Measurements from ENCODE around the gene SCNN1A.

SCNN1A gene

DNA sequence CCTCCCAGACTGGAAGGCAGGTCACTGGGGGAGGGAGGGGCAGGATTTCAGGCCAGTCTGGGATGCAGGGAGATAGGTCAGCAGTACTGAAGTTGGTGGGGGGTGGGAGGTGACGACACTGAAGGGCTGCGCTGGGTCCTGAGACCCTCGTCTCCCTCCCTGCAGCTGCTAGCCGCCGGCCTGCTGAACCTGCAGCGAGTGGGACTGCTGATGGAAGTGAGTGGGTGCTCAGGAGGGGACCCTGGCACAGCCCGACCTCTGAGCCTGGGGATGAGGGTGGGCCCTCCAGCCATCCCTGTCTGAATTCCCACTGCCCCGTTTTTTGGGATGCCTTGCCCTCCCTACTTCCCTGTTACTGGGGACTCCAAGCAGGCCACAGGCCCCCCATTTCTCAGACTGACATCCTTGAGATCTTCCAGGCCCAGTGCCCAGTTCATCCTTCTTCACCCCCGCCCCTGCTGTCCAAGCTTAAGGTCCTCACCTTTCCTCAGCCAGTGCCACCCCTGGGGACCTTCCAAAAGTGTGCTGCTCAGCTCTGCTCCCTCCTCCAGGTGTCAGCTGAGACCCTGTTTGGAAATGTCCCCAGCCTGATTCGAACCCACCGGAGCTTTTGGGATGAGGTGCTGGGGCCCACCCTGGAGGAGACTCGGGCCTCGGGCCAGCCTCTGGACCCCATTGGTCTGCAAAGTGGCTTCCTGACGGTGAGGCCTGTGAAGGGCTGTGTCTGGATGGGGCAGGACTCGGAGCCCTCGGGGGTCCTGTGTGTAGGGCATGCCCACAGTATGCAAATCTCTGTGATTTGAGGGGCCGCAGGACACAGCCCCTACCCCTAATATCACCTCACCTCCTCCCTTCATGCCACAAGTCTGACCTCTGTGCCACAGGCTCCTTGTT lies 59.4 kb downstream of the SCNN1A start:
- WGBS (ENCODE audit: extremely low coverage, insufficient coverage, low lambda C conversion rate), result no CpG with 5 or more reads among the region's 17 CpGs

DNA sequence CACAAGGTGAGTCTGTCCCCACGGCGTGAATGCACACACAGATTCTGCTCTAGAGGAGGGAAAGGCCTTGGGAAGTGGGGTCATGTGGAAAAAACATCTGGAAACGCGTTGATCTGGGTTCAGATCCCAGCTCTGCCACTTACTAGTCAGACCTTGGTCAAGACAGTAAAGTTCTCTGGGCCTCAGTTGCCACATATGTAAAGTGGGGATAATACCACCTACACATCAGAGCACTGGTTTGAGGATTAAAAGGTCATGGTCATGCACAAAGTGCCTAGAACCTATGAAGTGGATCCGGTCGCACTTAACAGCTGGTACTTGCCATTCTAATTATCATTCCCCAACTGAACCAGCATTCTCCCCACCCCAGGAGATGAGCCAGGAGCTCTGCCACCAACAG lies 60.2 kb downstream of the SCNN1A start:
- H3K36me3 ChIP-seq (ENCODE audit: control insufficient read depth, insufficient read depth, low read length), result no peaks in the 10 kb centered on the region
- H3K4me1 ChIP-seq (ENCODE audit: control insufficient read depth, low read depth, low read length), result peaks cover 7% of the 10 kb centered on the region
- no peak overlapping the region for H3K9ac ChIP-seq (ENCODE audit: low read length)
- no peak overlapping the region for H3K23ac ChIP-seq (ENCODE audit: low read length)
- no peak overlapping the region for H2AK5ac ChIP-seq (ENCODE audit: low read length)
- no peak overlapping the region for H3K18ac ChIP-seq (ENCODE audit: low read length)
- no peaks in the 10 kb centered on the region for H3K27me3 ChIP-seq (ENCODE audit: insufficient read depth, low read length, poor library complexity)
- H4K5ac ChIP-seq (ENCODE audit: low read length), result no peak overlapping the region
- no peaks in the 10 kb centered on the region for H3K79me1 ChIP-seq (ENCODE audit: low read length)
- no peak overlapping the region for H4K8ac ChIP-seq (ENCODE audit: low read depth, low read length)
- no CpG with 5 or more reads among the region's 6 CpGs for WGBS (ENCODE audit: extremely low coverage, insufficient coverage, low lambda C conversion rate)
- no peak overlapping the region for H3K4me3 ChIP-seq (ENCODE audit: low read length)
- no peak for DNase-seq
- no peak overlapping the region for H3K4me2 ChIP-seq (ENCODE audit: low read length)
- H2BK120ac ChIP-seq (ENCODE audit: low read depth, low read length), result no peak overlapping the region
- H3K4ac ChIP-seq (ENCODE audit: low read depth, low read length), result no peak overlapping the region
- H3K79me2 ChIP-seq (ENCODE audit: control insufficient read depth, insufficient read depth, low read length), result no peaks in the 10 kb centered on the region
- H3K27ac ChIP-seq (ENCODE audit: low read depth, low read length), result no peak overlapping the region
- no peak overlapping the region for H2BK5ac ChIP-seq (ENCODE audit: low read length)
- H3K56ac ChIP-seq (ENCODE audit: low read length), result no peak overlapping the region
- no peak overlapping the region for H2BK15ac ChIP-seq (replicated peaks; ENCODE audit: low read depth)

More for the DNA sequence above, 59.4 kb downstream of the SCNN1A start:
- Histone ChIP-seq H3K9ac (ENCODE audit: low read length) (no peak overlapping the region), H3K27me3 (ENCODE audit: insufficient read depth, low read length, poor library complexity) (no peaks in the 10 kb centered on the region), H3K4me2 (ENCODE audit: low read length) (no peak overlapping the region), H3K4me3 (ENCODE audit: low read length) (no peak overlapping the region), H3K27ac (ENCODE audit: low read depth, low read length) (no peak overlapping the region), H2BK120ac (ENCODE audit: low read depth, low read length) (no peak overlapping the region), H4K5ac (ENCODE audit: low read length) (no peak overlapping the region), H2AK5ac (ENCODE audit: low read length) (no peak overlapping the region), H3K4ac (ENCODE audit: low read depth, low read length) (no peak overlapping the region), H3K79me1 (ENCODE audit: low read length) (no peaks in the 10 kb centered on the region), H4K8ac (ENCODE audit: low read depth, low read length) (no peak overlapping the region), H3K18ac (ENCODE audit: low read length) (no peak overlapping the region), H3K56ac (ENCODE audit: low read length) (no peak overlapping the region), H3K4me1 (ENCODE audit: control insufficient read depth, low read depth, low read length) (peaks cover 7% of the 10 kb centered on the region), H3K36me3 (ENCODE audit: control insufficient read depth, insufficient read depth, low read length) (no peaks in the 10 kb centered on the region), H3K23ac (ENCODE audit: low read length) (no peak overlapping the region), H3K79me2 (ENCODE audit: control insufficient read depth, insufficient read depth, low read length) (no peaks in the 10 kb centered on the region), H2BK5ac (ENCODE audit: low read length) (no peak overlapping the region), H2BK15ac (replicated peaks; ENCODE audit: low read depth) (no peak overlapping the region)
- no peak for DNase-seq

- Histone ChIP-seq H3K18ac (ENCODE audit: low read length) (no peak overlapping the region), H3K23ac (ENCODE audit: low read length) (no peak overlapping the region), H3K56ac (ENCODE audit: low read length) (no peak overlapping the region), H3K79me2 (ENCODE audit: control insufficient read depth, insufficient read depth, low read length) (no peaks in the 10 kb centered on the region), H2BK120ac (ENCODE audit: low read depth, low read length) (no peak overlapping the region), H3K4me3 (ENCODE audit: low read length) (no peak overlapping the region), H2BK5ac (ENCODE audit: low read length) (no peak overlapping the region), H4K8ac (ENCODE audit: low read depth, low read length) (no peak overlapping the region), H4K5ac (ENCODE audit: low read length) (no peak overlapping the region), H2AK5ac (ENCODE audit: low read length) (no peak overlapping the region), H3K4me1 (ENCODE audit: control insufficient read depth, low read depth, low read length) (peaks cover 9% of the 10 kb centered on the region), H3K79me1 (ENCODE audit: low read length) (no peaks in the 10 kb centered on the region), H2BK15ac (replicated peaks; ENCODE audit: low read depth) (no peak overlapping the region), H3K27me3 (ENCODE audit: insufficient read depth, low read length, poor library complexity) (no peaks in the 10 kb centered on the region), H3K4me2 (ENCODE audit: low read length) (no peak overlapping the region), H3K27ac (ENCODE audit: low read depth, low read length) (no peak overlapping the region), H3K36me3 (ENCODE audit: control insufficient read depth, insufficient read depth, low read length) (no peaks in the 10 kb centered on the region), H3K9ac (ENCODE audit: low read length) (no peak overlapping the region), H3K4ac (ENCODE audit: low read depth, low read length) (no peak overlapping the region)
- no CpG with 5 or more reads among the region's 9 CpGs for WGBS (ENCODE audit: extremely low coverage, insufficient coverage, low lambda C conversion rate)
- no peak for DNase-seq
Observed at GRCh38 chr12:6314776-6315175, 60.6 kb downstream of the SCNN1A start.

DNA sequence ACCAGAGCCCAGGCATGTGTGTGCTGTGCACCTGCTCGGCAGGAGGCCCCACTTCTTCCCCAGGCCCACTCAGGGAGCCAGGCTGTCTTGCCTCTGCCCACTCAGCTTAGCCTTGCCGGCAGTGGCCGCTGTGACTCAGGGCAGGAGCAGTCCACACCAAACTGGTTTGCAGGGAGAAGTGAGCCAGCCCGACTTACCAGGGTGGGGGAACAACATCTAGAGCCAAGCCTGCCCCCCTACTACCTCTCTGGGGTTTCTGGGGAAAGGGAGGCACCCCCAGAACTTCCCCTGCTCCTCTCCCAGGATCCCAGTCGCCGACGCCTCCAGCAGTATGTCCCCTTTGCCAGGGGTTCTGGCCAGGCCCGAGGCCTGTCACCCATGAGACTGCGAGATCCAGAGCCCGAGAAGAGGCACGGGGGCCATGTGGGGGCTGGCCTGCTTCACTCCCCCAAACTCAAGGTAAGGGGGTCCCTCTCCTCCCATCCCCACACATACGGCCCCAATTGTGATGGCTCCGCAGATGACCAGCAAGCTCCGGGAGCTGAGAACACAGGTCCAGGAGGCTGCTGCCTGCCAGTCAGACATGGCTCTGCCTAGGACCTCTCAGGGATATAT lies 61.9 kb downstream of the SCNN1A start:
- Histone ChIP-seq H3K27ac (ENCODE audit: low read depth, low read length) (no peak overlapping the region), H3K4me1 (ENCODE audit: control insufficient read depth, low read depth, low read length) (peaks cover 9% of the 10 kb centered on the region), H3K56ac (ENCODE audit: low read length) (peak overlapping the region; percentile 73), H2BK5ac (ENCODE audit: low read length) (no peak overlapping the region), H3K9ac (ENCODE audit: low read length) (peak overlapping the region; percentile 2), H3K27me3 (ENCODE audit: insufficient read depth, low read length, poor library complexity) (no peaks in the 10 kb centered on the region), H3K4me3 (ENCODE audit: low read length) (no peak overlapping the region), H4K5ac (ENCODE audit: low read length) (no peak overlapping the region), H3K23ac (ENCODE audit: low read length) (no peak overlapping the region), H2BK120ac (ENCODE audit: low read depth, low read length) (no peak overlapping the region), H2BK15ac (replicated peaks; ENCODE audit: low read depth) (no peak overlapping the region), H3K79me1 (ENCODE audit: low read length) (no peaks in the 10 kb centered on the region), H3K36me3 (ENCODE audit: control insufficient read depth, insufficient read depth, low read length) (no peaks in the 10 kb centered on the region), H3K79me2 (ENCODE audit: control insufficient read depth, insufficient read depth, low read length) (no peaks in the 10 kb centered on the region), H3K4ac (ENCODE audit: low read depth, low read length) (no peak overlapping the region), H4K8ac (ENCODE audit: low read depth, low read length) (no peak overlapping the region), H3K4me2 (ENCODE audit: low read length) (no peak overlapping the region), H3K18ac (ENCODE audit: low read length) (no peak overlapping the region), H2AK5ac (ENCODE audit: low read length) (no peak overlapping the region)
- no peak for DNase-seq
- no CpG with 5 or more reads among the region's 14 CpGs for WGBS (ENCODE audit: extremely low coverage, insufficient coverage, low lambda C conversion rate)

DNA sequence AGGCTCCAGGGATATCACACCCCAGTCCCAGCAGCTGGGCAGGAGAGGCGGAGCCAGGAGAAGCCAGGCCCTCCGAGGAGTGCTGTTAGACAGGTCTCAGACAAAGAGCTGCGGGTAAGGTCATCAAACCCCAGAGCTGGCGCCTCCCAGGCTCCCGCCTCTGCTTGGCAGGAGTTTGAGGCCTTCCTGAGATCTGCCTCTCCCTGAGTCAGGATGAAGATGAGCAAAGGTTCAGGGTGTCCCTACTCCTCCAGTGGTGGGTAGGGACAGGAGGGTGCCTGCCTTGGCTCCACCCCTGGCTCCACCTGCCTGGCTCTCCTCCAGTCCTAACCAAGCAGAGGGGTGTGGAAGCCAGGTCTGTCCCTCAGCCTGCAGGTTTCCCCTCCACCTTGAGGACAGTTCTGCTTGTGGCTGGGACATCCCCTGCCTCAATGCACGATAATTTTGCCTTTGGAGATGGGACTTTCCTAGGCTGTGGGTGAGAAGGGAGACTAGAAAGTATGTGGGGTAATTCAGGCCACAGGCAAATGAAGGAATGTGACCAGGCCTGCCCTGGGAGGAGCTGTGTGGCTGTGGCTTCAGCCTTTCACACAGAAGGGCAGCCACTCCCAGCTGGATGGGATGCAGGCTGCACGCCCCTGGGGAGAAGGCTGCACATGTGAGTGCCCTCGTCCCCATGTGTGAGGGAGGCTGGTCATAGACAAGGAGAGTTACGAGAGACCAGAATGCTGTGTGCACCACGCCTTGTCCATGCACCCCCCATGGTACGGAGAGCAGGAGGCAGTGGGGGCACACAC lies 62.6 kb downstream of the SCNN1A start:
- no peaks in the 10 kb centered on the region for H3K27me3 ChIP-seq (ENCODE audit: insufficient read depth, low read length, poor library complexity)
- H3K23ac ChIP-seq (ENCODE audit: low read length), result no peak overlapping the region
- no peak overlapping the region for H2AK5ac ChIP-seq (ENCODE audit: low read length)
- peak overlapping the region; percentile 73 for H3K56ac ChIP-seq (ENCODE audit: low read length)
- no peaks in the 10 kb centered on the region for H3K79me2 ChIP-seq (ENCODE audit: control insufficient read depth, insufficient read depth, low read length)
- H3K27ac ChIP-seq (ENCODE audit: low read depth, low read length), result no peak overlapping the region
- H3K4me2 ChIP-seq (ENCODE audit: low read length), result no peak overlapping the region
- H2BK15ac ChIP-seq (replicated peaks; ENCODE audit: low read depth), result no peak overlapping the region
- H4K8ac ChIP-seq (ENCODE audit: low read depth, low read length), result no peak overlapping the region
- no peak overlapping the region for H3K4me3 ChIP-seq (ENCODE audit: low read length)
- no peaks in the 10 kb centered on the region for H3K79me1 ChIP-seq (ENCODE audit: low read length)
- H3K4ac ChIP-seq (ENCODE audit: low read depth, low read length), result no peak overlapping the region
- no CpG with 5 or more reads among the region's 11 CpGs for WGBS (ENCODE audit: extremely low coverage, insufficient coverage, low lambda C conversion rate)
- H2BK120ac ChIP-seq (ENCODE audit: low read depth, low read length), result no peak overlapping the region
- no peak overlapping the region for H3K18ac ChIP-seq (ENCODE audit: low read length)
- no peak overlapping the region for H4K5ac ChIP-seq (ENCODE audit: low read length)
- no peak overlapping the region for H2BK5ac ChIP-seq (ENCODE audit: low read length)
- peak; percentile 87 for DNase-seq
- H3K9ac ChIP-seq (ENCODE audit: low read length), result peak overlapping the region; percentile 30
- no peaks in the 10 kb centered on the region for H3K36me3 ChIP-seq (ENCODE audit: control insufficient read depth, insufficient read depth, low read length)
- H3K4me1 ChIP-seq (ENCODE audit: control insufficient read depth, low read depth, low read length), result peaks cover 9% of the 10 kb centered on the region
